ENCODE results near the gene TTYH3. TPM values are rescaled to one million over a fixed set of nuclear protein-coding genes. Genes with fewer than 3 reads are reported as not detected.

TTYH3 gene
- total and polyA plus RNA-seq, 2 of the 8 experiments (the other 6 are each of a cell fraction or from before 2014, with no cell fraction given) = 66.2 to 169 TPM

DNA sequence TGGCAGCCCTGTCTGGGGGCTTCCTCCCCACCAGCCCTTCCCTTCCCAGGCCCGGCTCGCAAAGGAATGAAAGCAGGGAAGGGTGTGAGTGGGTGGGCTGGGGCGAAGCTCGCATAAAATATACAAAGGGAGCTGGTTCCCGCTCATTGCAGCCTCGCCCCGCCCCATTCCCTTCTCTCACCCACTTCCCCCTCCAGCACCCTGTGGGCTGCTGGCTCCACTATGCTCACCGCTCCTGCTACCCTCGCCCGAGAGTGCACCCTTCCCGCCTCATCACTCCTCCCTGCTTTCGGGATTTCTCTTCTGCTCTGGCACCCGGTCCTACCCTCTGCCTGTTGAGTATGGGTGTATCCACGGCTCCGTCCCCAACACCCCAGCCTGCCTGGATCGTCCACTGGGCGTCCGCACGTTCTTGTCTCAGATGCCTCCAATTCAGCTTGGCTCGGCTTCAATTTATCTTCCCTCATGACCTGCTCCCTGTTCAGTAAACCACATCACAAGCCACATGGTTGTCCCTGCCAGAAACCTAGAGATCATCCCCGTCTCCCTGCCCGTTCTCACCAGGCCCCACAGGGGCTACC lies 14.4 kb upstream of the TTYH3 start:
- FAIRE-seq (no peak), DNase-seq (ENCODE audit: low read depth in 1 of 2, low spot score in 2 of 2) (no peak)
- Histone ChIP-seq H2BK12ac (ENCODE audit: low read depth, low read length) (peak overlapping the region; percentile 88; the same call in 1 of the 2 replicates), H3K27ac (ENCODE audit: low read depth, low read length) (no peak overlapping the region), H4K8ac (ENCODE audit: extremely low read depth, insufficient read depth, low read length) (no peak overlapping the region), H2AFZ (ENCODE audit: low read length) (no peak overlapping the region; the same call in 1 of the 2 replicates), H2BK120ac (replicated peaks; ENCODE audit: low read depth, low read length) (no peak overlapping the region), H3K79me1 (ENCODE audit: low read depth, low read length) (no peaks in the 10 kb centered on the region; the same call in none of the 2 replicates), H3K36me3 (ENCODE audit: control insufficient read depth in 2 of 4, insufficient read depth in 4 of 4, low read length in 3 of 4) (no peaks in the 10 kb centered on the region), H4K5ac (ENCODE audit: insufficient read length, low read depth, low read length) (no peak overlapping the region), H3K4me2 (ENCODE audit: insufficient read depth in 1 of 2, low read depth in 2 of 2, low read length in 2 of 2) (no peak overlapping the region), H3K4me1 (replicated peaks in 1 of 4; ENCODE audit: control insufficient read depth in 3 of 4, insufficient read depth in 4 of 4, low read length in 3 of 4) (peaks cover 0 to 41% (median 27%) of the 10 kb centered on the region in 4 experiments; a peak in 6 of 7 replicates), H2BK5ac (ENCODE audit: low read depth, low read length) (peak overlapping the region; percentile 8; the same call in 1 of the 2 replicates), H3K9ac (replicated peaks in 1 of 4; ENCODE audit: extremely low read depth in 1 of 4, low read depth in 3 of 4, low read length in 3 of 4) (no peak overlapping the region), H3K79me2 (ENCODE audit: control insufficient read depth in 1 of 2, insufficient read depth in 2 of 2, low read length in 2 of 2) (no peaks in the 10 kb centered on the region), H3K23ac (ENCODE audit: insufficient read length) (no peak overlapping the region), H2BK20ac (ENCODE audit: low read length) (peak overlapping the region; percentile 95), H3K27me3 (replicated peaks in 1 of 4; ENCODE audit: control insufficient read depth in 3 of 4, extremely low read depth in 1 of 4, insufficient read depth in 3 of 4, low read length in 3 of 4) (0 out of 7 replicates have a peak, but pooled peaks cover 0 to 2% (median 0%) of the 10 kb centered on the region in 4 experiments), H3K14ac (ENCODE audit: insufficient read length) (no peak overlapping the region), H3K4ac (replicated peaks; ENCODE audit: insufficient read length, low read depth, low read length) (no peak overlapping the region), H2BK15ac (ENCODE audit: low read length) (peak overlapping the region; percentile 21; the same call in 1 of the 2 replicates), H3K18ac (ENCODE audit: extremely low read depth, low read length) (peak overlapping the region; percentile 25), H3K4me3 (ENCODE audit: extremely low read depth in 1 of 4, insufficient read depth in 2 of 4, low read depth in 3 of 4, low read length in 4 of 4) (no peak overlapping the region), H4K20me1 (replicated peaks in 1 of 2; ENCODE audit: control insufficient read depth in 1 of 2, insufficient read depth in 2 of 2, low read length in 2 of 2) (no peaks in the 10 kb centered on the region), H3K9me3 (ENCODE audit: insufficient read depth in 2 of 2, low read depth in 1 of 2, low read length in 1 of 2) (no peaks in the 10 kb centered on the region), H4K91ac (replicated peaks; ENCODE audit: insufficient read length, low read length) (peak overlapping the region; percentile 20), H2AK5ac (ENCODE audit: low read depth, low read length) (0 out of 2 replicates have a peak overlapping the region, but pooled peaks have one; percentile 88), H3K23me2 (ENCODE audit: low read depth, low read length) (no peaks in the 10 kb centered on the region), H3K56ac (replicated peaks; ENCODE audit: insufficient read length, low read depth, low read length) (no peak overlapping the region)
- ChIA-PET CTCF (ENCODE audit: partially characterized antibody) (interaction anchor here (0.6 to 1.7 kb wide), 9 partner anchors 9 to 92 kb away, joined by 3 to 9 read pairs (median 4); no protein-coding TSS in a partner anchor), POLR2A (ENCODE audit: partially characterized antibody) (interaction anchor here (0.6 to 1.7 kb wide), 7 partner anchors 8 to 127 kb away, joined by 3 to 12 read pairs (median 5); partner anchors contain the start of gene TTYH3)
- TF ChIP-seq PHF8 (conservative IDR thresholded peaks at IDR 0.05; ENCODE audit: low read depth, low read length) (no peak), EGR1 (IDR thresholded peaks at IDR 0.05; ENCODE audit: borderline replicate concordance, low read depth, low read length) (peak; percentile 36; the same call in 1 of the 2 replicates), E2F6 (IDR thresholded peaks at IDR 0.05) (peak; percentile 32; the same call in 1 of the 2 replicates)
- TF ChIP-seq, protein P1, sequence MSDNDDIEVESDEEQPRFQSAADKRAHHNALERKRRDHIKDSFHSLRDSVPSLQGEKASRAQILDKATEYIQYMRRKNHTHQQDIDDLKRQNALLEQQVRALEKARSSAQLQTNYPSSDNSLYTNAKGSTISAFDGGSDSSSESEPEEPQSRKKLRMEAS (IDR thresholded peaks at IDR 0.05) = peak; percentile 32; the same call in 1 of the 2 replicates
- WGBS, 2 experiments (ENCODE audit: extremely low coverage in 1 of 2, insufficient coverage in 1 of 2, insufficient read length in 1 of 2, insufficient replicate concordance in 2 of 2, low coverage in 1 of 2, low lambda C conversion rate in 2 of 2, missing lambda C conversion rate in 1 of 2) = 75% methylated on average over 16 of the region's 22 CpGs; no CpG with 5 or more reads in 1 of the 2 experiments

Measured in H1 (cell line).